K562 (cell line): ENCODE data around the gene DCP1B. TPM values are rescaled to one million over a fixed set of nuclear protein-coding genes. Genes with fewer than 3 reads are reported as not detected.

Experiments used
- ATAC-seq: fragments of 200-7000 bp; cut with Tn5 transposase; 3 replicates; pipeline ENCODE4 v1.9.1; 2020; ENCODE audit warnings: moderate library complexity
- BruUV-seq: library from RNA; stranded (reverse); fragments of 400-500 nt; replicated peaks from 2 replicates; lab custom pipeline; 2021; lab: Mats Ljungman, UMichigan
- CTCF ChIA-PET: fragments of 300-600 bp; formaldehyde crosslinking; extraction: SDS; loops from one replicate; lab custom pipeline; 2021; ENCODE audit warnings: low intra/inter-chr PET ratio; lab: Yijun Ruan, JAX
- POLR2A ChIA-PET: fragments of 300-600, 350-650 bp; sonication (Branson Sonifier 250); formaldehyde crosslinking; extraction: SDS; loops from one replicate; lab custom pipeline; 2021; ENCODE audit warnings: antibody characterized with exemption, inconsistent platforms; lab: Yijun Ruan, JAX
- DNase-seq, 4 experiments: peaks; one replicate each; pipeline versions ENCODE4 v3.0.0 to v3.0.0-alpha.2; 2011 to 2018; ENCODE audit warnings: low spot score in 3 of 4, mixed read lengths in 3 of 4; ENCODE audit errors: extremely low read depth in 1 of 4
- FAIRE-seq: peaks from 2 replicates; lab custom pipeline; 2011; peaks lifted over from hg19 to GRCh38; lab: Jason Lieb, UNC
- H2AFZ ChIP-seq: 2 replicates; pipeline ENCODE4 v1.6.0; 2011; ENCODE audit warnings: low read depth, low read length, control low read depth, inconsistent platforms
- H3K27ac ChIP-seq: fragments of 200-600 bp; 3 replicates; pipeline ENCODE4 v1.8.0; 2011; ENCODE audit warnings: low read depth, mild to moderate bottlenecking, control low read depth, inconsistent platforms, low read length, moderate library complexity, mixed read lengths; ENCODE audit errors: extremely low read depth
- H3K27me3 ChIP-seq, 2 experiments: fragments of 300-600 bp in 1 of 2; 2 replicates in 1 of 2; 3 replicates in 1 of 2; pipeline versions ENCODE4 v1.6.0 to v1.8.0; 2011; ENCODE audit warnings: inconsistent platforms in 2 of 2, low read length in 2 of 2, mild to moderate bottlenecking in 1 of 2, mixed read lengths in 1 of 2, moderate library complexity in 1 of 2; ENCODE audit not compliant: control insufficient read depth in 2 of 2, insufficient read depth in 2 of 2
- H3K36me3 ChIP-seq: fragments of 300-600 bp; 3 replicates; pipeline ENCODE4 v1.8.0; 2011; ENCODE audit warnings: mild to moderate bottlenecking, low read length, inconsistent platforms; ENCODE audit not compliant: control insufficient read depth, insufficient read depth
- H3K4me1 ChIP-seq, 2 experiments: fragments of 200-600 bp in 1 of 2; replicated peaks in 1 of 2; 2 replicates in 1 of 2; 3 replicates in 1 of 2; pipeline versions ENCODE4 v1.5.1 to v1.8.0; 2011; ENCODE audit warnings: inconsistent platforms in 2 of 2, low read length in 2 of 2, mild to moderate bottlenecking in 1 of 2, mixed read lengths in 1 of 2, moderate library complexity in 1 of 2; ENCODE audit not compliant: control insufficient read depth in 2 of 2, insufficient read depth in 2 of 2
- H3K4me2 ChIP-seq: 2 replicates; pipeline ENCODE4 v1.6.1; 2011; ENCODE audit warnings: low read length, control low read depth, inconsistent platforms, mixed read lengths; ENCODE audit not compliant: insufficient read depth
- H3K4me3 ChIP-seq: fragments of 200-600 bp; sonication (generic), shearing (Covaris generic); 2 replicates; pipeline ENCODE4 v1.5.1; 2016; ENCODE audit warnings: control low read depth, inconsistent platforms
- H3K79me2 ChIP-seq: fragments of 200-600 bp; 3 replicates; pipeline ENCODE4 v1.8.0; 2011; ENCODE audit warnings: low read length, inconsistent platforms; ENCODE audit not compliant: control insufficient read depth, insufficient read depth
- H3K9ac ChIP-seq, 2 experiments: 2 replicates each; pipeline versions ENCODE4 v1.6.0 to v1.6.1; 2011; ENCODE audit warnings: low read depth in 2 of 2, low read length in 2 of 2, control low read depth in 1 of 2, inconsistent platforms in 1 of 2, mild to moderate bottlenecking in 1 of 2, mixed read lengths in 1 of 2; ENCODE audit not compliant: insufficient read depth in 1 of 2
- H3K9me1 ChIP-seq: one replicate; pipeline ENCODE4 v1.6.0; 2011; ENCODE audit warnings: inconsistent platforms, mild to moderate bottlenecking, low read length, moderate library complexity; ENCODE audit not compliant: control insufficient read depth, insufficient read depth
- H3K9me3 ChIP-seq: replicated peaks from 2 replicates; pipeline ENCODE4 v1.5.1; 2011; ENCODE audit warnings: low read depth, low read length, inconsistent platforms; ENCODE audit not compliant: control insufficient read depth, insufficient read depth
- H4K20me1 ChIP-seq: replicated peaks from 2 replicates; pipeline ENCODE4 v1.6.1; 2011; ENCODE audit warnings: low read length, inconsistent platforms, mixed read lengths; ENCODE audit not compliant: control insufficient read depth, insufficient read depth
- BRCA1 ChIP-seq, 2 experiments: fragments of 450-650 bp in 1 of 2; sonication (generic) in 1 of 2; formaldehyde crosslinking in 1 of 2; IDR thresholded peaks; 2 replicates each; pipeline versions ENCODE4 v1.5.0 to v1.6.1; 2017 to 2020; ENCODE audit warnings: mild to moderate bottlenecking in 1 of 2, missing genetic modification reagents in 1 of 2
- DNMT1 ChIP-seq: fragments of 450-650 bp; IDR thresholded peaks from 2 replicates; pipeline ENCODE4 v1.6.1; 2016; ENCODE audit warnings: antibody characterized with exemption, mild to moderate bottlenecking
- ELF4 ChIP-seq: fragments of 450-650 bp; formaldehyde crosslinking; IDR thresholded peaks from 2 replicates; pipeline ENCODE4 v1.4.0; 2022; ENCODE audit warnings: missing genetic modification characterization
- PHTF2 ChIP-seq: fragments of 250-450 bp; sonication (Bioruptor Pico); IDR thresholded peaks from 2 replicates; pipeline ENCODE4 v1.5.0; 2021; ENCODE audit warnings: mild to moderate bottlenecking
- ZNF766 ChIP-seq: fragments of 200-800 bp; sonication (Bioruptor generic); conservative IDR thresholded peaks from 2 replicates; pipeline ENCODE4 v1.6.1; 2016; ENCODE audit warnings: missing genetic modification characterization, missing compliant biosample characterization
- WGBS: fragments of 100-300 bp; shearing (Covaris generic); methylation state at CpG from one replicate; pipeline ENCODE4 v1.1.6; 2016; ENCODE audit warnings: low coverage, mixed read lengths; ENCODE audit not compliant: insufficient coverage; ENCODE audit errors: missing lambda C conversion rate; 5-methylcytosine and 5-hydroxymethylcytosine counted together
- in situ Hi-C: fragments of 300-500 bp; cut with MboI; formaldehyde crosslinking; loops from 4 replicates; pipeline ENCODE4 v1.15.0; 2018; ENCODE audit warnings: inconsistent platforms, mixed read lengths
- intact Hi-C: fragments of 100-400 bp; cut with micrococcal nuclease; formaldehyde crosslinking; loops from 2 replicates; pipeline ENCODE4 v1.14.2; 2022
- polyA plus RNA-seq, 8 experiments: library from polyadenylated mRNA; depleted of rRNA in 4 of 8; stranded (reverse) in 5 of 8; unstranded in 3 of 8; fragments of >200 nt; fragmentation: Nextera tagmentation in 2 of 8; fragmentation: Illumina TruSeq in 1 of 8; extraction: Ambion mirVana in 2 of 8; extraction: Trizol in 1 of 8; gene quantifications; 2 replicates each; pipeline versions ENCODE4 v1.2.1 to v1.2.3, GENCODE V29; 2011 to 2014; ENCODE audit warnings: inconsistent platforms in 1 of 8, missing spikeins in 1 of 8
- total RNA-seq, 7 experiments: library from RNA; depleted of rRNA in 6 of 7; stranded (reverse); fragments of >200 nt in 6 of 7; fragmentation: Illumina TruSeq in 2 of 7; extraction: Trizol in 2 of 7; gene quantifications; 2 replicates each; pipeline versions ENCODE4 v1.2.1 to v1.2.3, GENCODE V29; 2011 to 2021; ENCODE audit warnings: low replicate concordance in 1 of 7
- TF ChIP-seq, protein P1 (sequence below): IDR thresholded peaks from 2 replicates; pipeline ENCODE4 v1.6.1; 2011; ENCODE audit not compliant: insufficient read length; ENCODE audit errors: extremely low read depth
- TF ChIP-seq, protein P2 (sequence below): fragments of 450-650 bp; formaldehyde crosslinking; IDR thresholded peaks from 2 replicates; pipeline ENCODE4 v1.4.0; 2022; ENCODE audit warnings: missing genetic modification characterization

Gene DCP1B
- total and polyA plus RNA-seq, 9 of the 15 experiments (the other 6 are each of a cell fraction or from before 2014, with no cell fraction given) = 0.83 to 7.3 (median 3.4) TPM

DNA sequence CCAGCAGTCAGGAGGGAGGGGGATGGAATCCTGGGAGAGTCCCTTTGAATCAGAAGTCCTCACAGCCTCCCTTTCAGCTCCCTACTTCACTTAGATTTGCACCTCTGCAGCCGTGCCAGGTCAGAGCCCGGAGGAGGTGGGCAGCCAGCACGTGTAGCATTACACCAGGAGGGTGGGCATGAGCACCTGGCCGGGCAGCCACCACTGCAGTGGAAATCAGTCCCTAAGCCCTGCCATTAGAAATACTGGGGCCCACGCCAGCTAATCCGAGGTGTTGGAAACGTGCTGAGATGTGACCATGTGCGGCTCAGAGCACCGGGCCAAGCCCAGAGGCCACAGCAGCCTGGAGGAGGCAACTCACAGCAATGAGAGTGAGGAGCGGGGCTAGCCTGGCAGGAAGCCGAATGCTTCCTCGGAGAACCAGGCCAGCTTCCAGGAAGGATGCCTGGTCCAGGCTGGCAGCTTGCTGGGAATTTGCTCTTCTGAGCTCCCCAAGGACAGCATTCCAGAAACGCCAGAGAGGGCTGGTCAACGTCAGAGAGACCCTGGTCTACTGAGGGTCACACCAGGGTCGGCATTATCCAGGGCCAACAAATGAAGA lies 76.4 kb downstream of the DCP1B start:
- DNase-seq = no peak
- Histone ChIP-seq H3K27me3 (peaks cover 2 to 58% of the 10 kb centered on the region in 2 experiments; a peak in 2 of 5 replicates), H3K36me3 (no peaks in the 10 kb centered on the region), H4K20me1 (no peaks in the 10 kb centered on the region; the same call in 1 of the 2 replicates), H3K4me2 (no peak overlapping the region), H2AFZ (no peak overlapping the region), H3K4me1 (peaks cover 0 to 14% of the 10 kb centered on the region in 2 experiments; a peak in 1 of 5 replicates), H3K9ac (no peak overlapping the region; a peak in 1 of 4 replicates), H3K9me3 (no peaks in the 10 kb centered on the region), H3K79me2 (no peaks in the 10 kb centered on the region), H3K4me3 (no peak overlapping the region), H3K9me1 (no peaks in the 10 kb centered on the region), H3K27ac (no peak overlapping the region)
- TF ChIP-seq, protein P1, sequence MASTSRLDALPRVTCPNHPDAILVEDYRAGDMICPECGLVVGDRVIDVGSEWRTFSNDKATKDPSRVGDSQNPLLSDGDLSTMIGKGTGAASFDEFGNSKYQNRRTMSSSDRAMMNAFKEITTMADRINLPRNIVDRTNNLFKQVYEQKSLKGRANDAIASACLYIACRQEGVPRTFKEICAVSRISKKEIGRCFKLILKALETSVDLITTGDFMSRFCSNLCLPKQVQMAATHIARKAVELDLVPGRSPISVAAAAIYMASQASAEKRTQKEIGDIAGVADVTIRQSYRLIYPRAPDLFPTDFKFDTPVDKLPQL = no peak
- no TSS peak for BruUV-seq
- in situ Hi-C loops (no loop called here), intact Hi-C loops (no loop called here)
- ChIA-PET CTCF (no interaction called here), POLR2A (no interaction called here)
- FAIRE-seq = no peak
- no peak for ATAC-seq
- WGBS = 4% methylated on average over 15 of the region's 15 CpGs

DNA sequence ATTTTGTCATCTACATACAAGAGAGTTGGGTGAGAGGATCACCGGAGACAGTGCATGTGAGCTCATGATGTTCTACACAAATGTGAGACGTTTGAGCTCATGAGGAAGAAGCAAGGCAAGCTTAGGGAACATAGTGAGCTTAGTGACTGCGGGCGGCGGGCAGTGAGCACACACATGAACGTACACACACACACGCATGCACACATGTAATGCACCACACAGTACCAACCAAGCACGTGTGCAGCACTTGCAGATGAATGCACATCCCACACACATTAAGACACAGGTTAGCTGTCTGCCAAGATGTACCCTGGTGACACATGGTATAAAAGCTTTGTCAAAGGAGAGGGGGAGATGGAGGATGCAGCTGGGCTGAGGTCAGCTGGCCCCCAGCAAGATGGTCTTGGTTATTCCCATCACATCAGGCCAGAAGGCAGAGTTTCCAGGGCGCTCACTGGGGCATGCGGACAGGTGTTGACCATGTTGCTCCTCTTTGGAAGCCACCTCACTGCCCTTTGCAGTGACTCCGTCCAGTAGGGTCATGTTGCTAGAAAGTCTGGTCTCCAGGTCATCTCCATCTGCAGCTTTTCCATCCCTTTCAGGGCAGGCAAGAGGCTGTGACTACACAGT lies 77.1 kb downstream of the DCP1B start:
- ATAC-seq (no peak), DNase-seq (no peak), FAIRE-seq (no peak)
- intact Hi-C loops (no loop called here), in situ Hi-C loops (no loop called here)
- Histone ChIP-seq H3K4me1 (peaks cover 0 to 15% of the 10 kb centered on the region in 2 experiments; a peak in 1 of 5 replicates), H3K9me3 (no peaks in the 10 kb centered on the region), H3K9me1 (no peaks in the 10 kb centered on the region), H3K27me3 (peaks cover 2 to 51% of the 10 kb centered on the region in 2 experiments; a peak in 2 of 5 replicates), H3K79me2 (no peaks in the 10 kb centered on the region), H3K4me2 (no peak overlapping the region), H3K27ac (no peak overlapping the region), H3K9ac (no peak overlapping the region), H3K36me3 (no peaks in the 10 kb centered on the region), H2AFZ (no peak overlapping the region), H3K4me3 (no peak overlapping the region), H4K20me1 (no peaks in the 10 kb centered on the region; the same call in 1 of the 2 replicates)
- TF ChIP-seq ELF4 (no peak), PHTF2 (no peak), BRCA1 (IDR thresholded peaks at IDR 0.05) (no peak), BRCA1 (CRISPR knock-in tag; IDR thresholded peaks at IDR 0.05) (no peak), DNMT1 (no peak), ZNF766 (CRISPR knock-in tag) (no peak)
- TF ChIP-seq, protein P2, sequence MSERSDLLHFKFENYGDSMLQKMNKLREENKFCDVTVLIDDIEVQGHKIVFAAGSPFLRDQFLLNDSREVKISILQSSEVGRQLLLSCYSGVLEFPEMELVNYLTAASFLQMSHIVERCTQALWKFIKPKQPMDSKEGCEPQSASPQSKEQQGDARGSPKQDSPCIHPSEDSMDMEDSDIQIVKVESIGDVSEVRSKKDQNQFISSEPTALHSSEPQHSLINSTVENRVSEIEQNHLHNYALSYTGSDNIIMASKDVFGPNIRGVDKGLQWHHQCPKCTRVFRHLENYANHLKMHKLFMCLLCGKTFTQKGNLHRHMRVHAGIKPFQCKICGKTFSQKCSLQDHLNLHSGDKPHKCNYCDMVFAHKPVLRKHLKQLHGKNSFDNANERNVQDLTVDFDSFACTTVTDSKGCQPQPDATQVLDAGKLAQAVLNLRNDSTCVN (CRISPR knock-in tag) = no peak
- BruUV-seq = no TSS peak
- WGBS = 35% methylated on average over 10 of the region's 11 CpGs
- CTCF ChIA-PET = no interaction called here
- POLR2A ChIA-PET = no interaction called here
